Forelimb muscle (tissue), 1 donor: ENCODE measurements around the gene SLIT3. TPM values are rescaled to one million over a fixed set of nuclear protein-coding genes. Genes with fewer than 3 reads are reported as not detected.
A peak's percentile ranks its signal among the peaks of the same experiment; 100 is the strongest.

Experiments
- DNase-seq: peaks from one replicate; pipeline ENCODE4 v3.0.0-alpha.2; 2013; ENCODE audit warnings: low read depth
- polyA plus RNA-seq: library from polyadenylated mRNA; unstranded; fragments of 120-200 nt; gene quantifications from one replicate; pipeline ENCODE4 v1.2.1, GENCODE V29; 2013; ENCODE audit not compliant: insufficient read length

The SLIT3 gene
- polyA plus RNA-seq, 1 donor = 6.8 TPM

DNA sequence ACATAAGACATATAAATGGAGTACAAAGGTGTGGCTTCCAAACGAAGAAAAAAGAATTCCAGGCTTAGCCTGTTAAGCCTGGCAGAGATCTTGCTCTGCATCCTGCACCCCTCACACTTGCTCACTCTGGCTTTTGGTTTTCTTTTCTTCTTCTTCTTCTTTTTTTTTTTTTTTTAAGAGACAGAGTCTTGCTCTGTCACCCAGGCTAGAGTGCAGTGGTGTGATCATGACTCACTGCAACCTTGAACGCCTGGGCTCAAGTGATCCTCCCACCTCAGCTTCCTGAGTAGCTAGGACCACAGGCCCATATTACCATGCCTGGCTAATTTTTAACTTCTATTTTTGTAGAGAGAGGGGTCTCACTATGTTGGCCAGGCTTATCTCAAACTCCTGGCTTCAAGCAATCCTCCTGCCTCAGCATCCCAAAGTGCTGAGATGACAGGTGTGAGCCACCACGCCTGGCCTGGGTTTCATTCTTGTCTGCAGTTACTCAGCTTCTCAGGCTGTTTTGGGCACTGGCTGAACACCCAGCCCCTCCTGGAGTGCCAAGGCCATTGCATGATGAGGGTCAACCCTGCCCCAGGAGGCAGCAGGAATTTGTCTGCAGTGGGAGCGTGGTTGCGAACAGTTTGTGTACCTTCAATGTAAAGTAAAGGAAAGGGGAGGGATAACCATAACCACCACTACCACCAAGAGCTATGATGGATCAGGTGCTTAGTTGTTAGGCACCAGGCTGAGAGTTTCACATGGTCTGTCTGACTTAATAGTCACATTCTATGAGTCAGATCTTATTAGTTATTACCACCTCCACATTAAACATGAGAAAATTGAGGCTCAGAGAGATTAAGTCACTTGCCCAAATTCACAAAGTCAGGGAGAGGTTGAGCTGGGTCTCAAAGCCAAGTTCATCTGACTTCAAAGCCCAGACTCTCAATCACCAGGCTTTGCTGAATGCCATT, 502.6 kb downstream of the SLIT3 start:
- no peak for DNase-seq

DNA sequence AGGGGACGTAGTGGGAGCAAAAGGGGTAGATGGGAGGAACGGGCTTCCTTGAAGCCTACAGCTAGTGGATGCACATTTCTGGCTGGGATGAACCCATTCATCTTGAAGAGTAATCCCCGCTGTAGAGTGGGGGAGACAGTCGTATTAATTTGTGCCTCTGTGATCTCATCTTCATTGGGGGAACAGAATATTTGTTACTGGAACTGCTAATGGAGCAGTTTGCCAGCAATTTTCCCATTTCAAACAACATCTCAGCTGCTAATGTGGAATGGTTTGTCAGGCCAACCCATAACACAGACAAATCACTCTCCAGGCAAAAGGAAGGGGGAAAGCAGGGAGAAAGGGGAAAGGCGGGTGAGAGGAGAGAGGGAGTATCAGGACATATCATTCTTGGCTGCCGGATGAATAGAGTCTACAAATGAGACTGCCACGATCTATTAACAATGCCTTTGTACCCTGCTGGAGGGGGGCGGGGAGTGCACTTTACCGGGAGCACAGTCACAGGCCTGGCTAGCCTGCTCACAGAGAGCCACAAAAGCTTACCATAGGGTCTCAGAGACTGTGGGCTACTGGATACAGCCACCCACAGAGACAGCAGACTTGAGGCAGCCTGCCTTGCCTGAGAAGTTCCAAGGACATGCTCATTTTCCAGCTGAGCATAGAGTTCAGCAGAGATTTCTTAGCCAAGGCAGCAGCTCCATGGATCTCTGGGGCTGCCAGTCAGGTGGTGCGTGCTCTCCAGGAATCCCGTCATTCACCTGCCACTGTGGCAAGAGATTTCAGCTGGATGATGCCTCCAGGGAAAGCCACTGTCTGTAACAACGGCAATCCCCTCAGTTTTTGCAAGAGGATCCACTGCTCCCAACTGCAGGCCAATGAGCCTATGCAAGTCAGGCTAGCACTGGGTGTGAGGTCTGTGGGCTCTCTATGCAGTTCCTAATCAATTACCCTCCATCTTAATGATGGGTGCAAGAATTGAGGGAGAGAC, 504.1 kb downstream of the SLIT3 start:
- peak; percentile 61 for DNase-seq

DNA sequence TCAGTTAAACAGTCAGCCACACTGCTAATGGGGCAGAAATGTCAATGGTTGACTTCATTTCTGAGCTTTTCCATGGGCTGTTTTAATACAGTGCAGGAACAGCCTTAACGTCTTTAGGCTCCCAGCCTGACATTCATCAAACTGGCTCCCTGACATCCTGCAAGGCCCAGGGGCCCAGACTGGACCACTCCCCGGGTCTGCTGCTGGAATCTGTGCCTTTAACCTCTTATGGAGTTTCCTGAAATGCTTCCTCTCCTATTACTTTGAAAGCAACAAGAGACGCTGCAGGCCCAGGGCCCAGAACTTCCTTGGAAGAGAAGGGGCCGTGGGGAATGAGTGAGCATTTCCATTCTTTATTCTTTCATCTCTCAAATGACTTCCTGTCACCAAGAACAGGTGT, 504.9 kb downstream of the SLIT3 start:
- peak; percentile 50 for DNase-seq

DNA sequence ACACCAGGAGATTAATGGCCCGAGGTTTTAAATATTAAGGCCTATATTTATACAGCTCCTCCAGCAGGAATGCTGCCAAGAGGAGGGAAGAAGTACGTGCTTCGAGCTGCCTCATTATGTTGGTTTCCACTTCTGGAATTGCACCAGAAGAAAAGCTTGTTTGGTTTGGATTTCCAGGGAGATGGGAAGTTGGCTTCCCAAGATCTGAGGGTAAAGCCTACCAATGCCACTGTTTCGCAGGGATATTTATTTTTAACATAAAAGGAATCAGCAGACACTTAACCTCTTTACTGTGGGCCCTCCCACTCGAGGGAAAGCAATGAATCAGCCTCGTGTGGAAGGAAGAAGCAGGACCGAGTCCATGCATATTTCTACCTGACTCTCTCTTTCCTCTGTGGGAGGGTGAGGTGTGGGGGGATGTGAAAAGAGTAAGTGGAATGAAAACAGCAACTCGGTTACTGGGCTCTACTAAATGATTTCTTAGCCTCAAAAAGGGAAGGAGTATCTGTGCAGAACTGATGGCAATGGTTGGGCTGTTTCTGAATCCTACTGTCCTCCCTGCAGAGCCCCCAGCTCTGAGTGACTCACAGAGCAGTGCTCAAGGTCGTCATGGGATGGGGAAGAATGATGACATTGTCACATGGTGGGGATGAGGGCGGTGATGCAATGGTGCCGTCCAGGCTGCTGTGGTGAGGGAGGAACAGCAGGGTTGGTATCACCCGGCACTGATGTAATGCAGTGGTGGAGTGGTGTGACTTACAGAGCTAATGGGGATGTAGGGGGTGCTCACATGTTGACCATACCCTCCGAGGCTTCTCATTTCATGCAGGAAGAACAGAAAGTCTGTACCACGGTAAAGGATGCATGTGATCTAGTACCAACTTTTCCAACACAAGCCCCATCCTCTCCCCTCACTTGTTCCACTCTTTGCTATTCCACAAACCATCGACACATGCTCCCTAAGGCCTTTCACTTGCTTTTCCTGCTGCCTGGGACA, 506.8 kb downstream of the SLIT3 start:
- no peak for DNase-seq

DNA sequence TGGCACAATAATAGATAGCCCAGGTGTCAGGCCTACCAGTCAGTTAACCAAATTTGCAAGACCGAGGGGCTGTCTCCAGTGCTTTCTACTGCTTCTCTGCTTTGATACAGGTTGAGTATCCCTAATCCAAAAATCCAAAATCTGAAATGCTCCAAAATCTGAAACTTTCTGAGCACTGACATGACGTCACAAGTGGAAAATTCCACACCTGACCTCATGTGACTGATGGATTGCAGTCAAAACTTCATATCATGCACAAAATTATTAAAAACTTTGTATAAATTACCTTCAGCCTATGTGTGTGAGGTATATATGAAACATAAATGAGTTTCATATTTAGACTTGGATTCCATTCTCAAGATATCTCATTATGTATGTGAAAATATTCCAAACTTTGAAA, 508.3 kb downstream of the SLIT3 start:
- DNase-seq = no peak

DNA sequence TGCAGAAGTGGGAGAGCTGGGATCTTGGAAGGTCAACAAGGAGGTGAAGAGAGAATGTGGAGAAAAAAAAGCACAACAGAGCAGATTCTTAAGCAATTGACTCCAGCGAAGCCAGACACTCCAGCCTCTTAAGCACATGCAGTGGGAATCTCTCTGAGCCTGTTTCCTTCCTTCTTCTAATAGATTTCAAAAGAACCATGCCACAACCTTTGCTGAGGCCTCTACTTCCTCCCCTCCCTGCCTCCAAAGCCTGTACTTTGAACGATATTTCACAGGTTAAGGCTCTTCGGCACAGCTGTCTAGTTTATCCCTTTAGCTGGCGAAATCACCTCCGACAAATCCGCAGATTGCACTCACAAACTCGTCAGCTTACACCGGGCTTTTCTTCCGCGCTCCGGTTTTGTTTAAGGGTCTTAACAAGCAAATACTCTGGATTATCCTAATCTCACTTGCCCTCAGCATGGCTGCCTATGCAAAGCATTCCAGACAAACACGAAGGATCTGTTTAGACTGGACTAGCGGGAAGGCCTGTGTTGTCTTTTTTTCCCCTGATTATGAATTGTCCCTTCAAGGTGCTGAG, 510.2 kb downstream of the SLIT3 start:
- no peak for DNase-seq

DNA sequence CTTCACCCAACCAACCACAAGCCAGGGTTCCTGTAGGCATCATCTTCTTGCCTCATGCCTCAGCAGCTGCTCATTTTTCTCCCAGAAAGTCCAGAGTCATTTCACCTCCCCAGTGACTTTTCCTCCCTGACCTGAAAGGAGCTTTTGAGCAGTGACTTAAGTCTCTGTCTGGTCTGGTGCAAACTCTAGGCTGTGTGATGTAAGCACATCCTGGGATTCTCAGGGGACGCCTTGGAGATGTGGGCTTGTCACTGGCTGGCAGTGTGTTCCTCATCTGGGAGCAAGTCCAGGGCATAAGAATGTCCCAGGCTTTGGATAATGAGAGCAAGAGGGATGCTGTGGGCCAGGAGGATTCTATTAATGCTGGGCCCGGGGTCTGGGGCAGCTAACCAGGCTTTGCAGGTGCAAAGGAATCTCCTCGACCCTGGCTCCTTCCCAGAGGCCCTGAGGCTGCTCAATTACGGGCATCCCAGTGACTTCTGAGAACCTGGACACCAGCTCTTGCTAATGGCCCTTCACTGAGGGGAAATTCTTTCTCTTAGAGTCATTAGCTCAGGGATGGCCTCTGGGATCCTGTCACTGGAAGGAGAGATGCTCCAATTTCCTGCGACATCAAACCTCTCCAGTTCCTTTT, 510.8 kb downstream of the SLIT3 start:
- DNase-seq = no peak

DNA sequence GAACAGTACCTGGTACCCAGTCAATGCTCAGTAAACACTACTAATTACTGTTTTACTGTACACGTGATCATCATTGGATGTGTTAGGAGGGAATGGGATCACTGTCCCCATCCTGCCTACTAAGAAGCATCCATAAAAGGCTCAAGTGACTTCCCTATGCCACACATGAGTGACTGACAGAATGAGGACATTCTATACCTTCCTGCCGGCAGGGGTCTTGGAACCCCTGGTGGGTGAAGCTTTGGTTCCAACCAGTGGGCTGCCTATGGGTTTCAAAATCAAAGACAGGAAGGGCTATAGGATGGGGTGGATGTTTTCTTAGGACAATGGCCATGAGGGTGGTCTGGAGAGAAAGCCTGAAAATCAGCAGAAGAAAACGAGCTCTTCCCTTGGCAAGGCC, 512.2 kb downstream of the SLIT3 start:
- DNase-seq = no peak

DNA sequence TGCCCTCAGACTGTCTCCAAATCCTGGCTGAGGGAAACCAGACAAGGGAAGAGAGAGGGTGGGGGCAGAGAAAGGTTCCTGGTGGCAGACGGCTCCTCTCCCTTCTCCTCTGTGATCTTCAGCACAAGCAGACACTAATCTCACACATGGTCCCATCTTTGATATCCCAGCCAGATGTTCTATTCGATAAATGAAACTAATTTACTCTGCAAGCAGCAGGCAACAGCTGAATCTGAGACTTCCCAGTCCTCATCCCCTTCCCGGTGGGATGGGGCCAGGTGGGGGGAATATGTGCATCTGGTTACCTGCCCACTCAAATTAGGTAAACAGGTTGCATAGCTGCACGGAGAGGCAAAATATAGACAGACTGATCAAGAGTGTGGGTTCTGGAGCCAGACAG, 512.8 kb downstream of the SLIT3 start:
- DNase-seq = no peak

DNA sequence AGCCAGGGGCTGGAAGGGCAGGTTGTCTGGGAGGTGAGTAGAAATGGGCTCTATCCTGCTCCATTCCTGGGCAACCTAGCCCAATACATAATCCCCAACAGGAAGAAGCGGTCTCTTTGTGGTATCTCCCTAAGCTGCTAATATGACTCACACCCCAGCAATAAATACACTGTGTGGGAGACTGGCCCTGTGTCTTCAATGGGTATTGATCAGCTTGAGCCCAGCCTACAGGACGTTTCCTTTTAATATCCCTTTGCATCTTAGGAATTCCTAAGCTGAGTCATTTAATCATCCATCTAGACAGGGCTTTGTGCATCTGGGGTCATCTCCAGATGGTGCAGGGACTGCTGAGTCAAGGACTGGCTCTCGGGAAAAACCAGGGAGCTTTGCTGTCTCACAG, 514.8 kb downstream of the SLIT3 start:
- no peak for DNase-seq

DNA sequence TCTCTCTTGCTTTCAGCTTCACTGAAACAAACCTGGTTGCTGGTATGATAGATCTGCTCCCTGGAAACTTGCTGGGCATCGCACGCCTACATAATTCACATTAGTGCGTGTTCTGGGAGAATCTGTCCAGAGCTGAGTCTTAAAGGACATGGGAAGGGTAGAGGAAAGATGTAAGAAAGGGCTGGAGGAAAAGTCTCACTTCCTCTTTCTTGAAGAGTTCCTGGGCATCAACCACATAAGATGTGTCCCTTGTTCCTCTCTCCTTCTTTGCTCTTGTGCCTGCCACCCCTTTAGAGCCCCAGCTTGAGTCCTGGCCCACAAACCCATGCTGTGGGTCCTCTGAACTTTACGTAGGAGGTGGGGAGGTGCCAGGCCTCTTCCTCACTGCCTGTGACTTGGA, 516.5 kb downstream of the SLIT3 start:
- DNase-seq = no peak

DNA sequence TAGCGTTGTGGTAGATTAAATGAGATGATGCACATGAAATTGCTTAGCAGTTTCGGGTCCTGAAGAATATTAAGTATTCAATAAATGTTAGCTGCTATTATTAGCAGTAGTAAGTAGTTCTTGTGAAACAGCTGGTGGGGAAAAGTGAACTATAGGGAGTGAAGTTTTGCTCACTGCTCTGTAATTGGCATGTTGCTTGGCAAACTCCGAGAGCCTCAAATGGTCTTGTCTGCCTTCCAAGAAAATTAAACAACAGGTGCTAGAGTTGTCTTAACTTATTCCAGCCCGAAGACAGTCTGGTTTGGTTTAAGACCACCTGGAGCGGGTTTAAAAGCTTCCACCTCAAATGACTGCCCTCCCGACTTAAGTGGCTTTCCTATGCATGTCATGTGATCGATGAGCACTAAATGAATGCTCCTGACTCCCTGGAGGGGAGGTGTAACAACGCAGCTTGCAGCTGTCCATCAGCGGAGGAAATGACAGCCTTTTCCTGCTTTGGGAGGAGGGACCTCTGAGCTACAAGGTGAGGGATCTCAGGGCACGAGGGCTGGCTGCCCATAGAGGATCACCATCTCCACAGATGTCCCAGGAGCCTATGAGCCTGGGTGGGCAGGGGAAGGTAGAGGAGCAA, 518.9 kb downstream of the SLIT3 start:
- DNase-seq = no peak

DNA sequence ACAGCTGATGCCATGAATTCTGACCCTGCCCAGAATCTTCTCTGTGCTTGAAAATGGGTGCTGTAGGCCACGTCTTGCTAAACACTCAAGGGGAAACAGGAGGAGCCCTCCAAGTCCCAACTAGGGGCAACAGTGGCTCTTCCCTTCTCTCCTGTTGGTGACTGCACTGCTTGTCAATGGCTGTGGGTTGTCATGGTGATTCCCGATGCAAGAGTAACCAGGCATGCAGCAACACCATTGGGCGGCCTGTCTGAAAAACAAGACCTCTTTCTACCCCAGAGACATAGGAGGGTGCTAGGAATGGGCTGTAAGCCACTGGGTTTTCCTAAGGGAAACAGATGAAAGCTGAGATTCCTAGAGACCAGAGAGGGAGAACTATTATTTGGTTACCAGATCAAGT, 520.1 kb downstream of the SLIT3 start:
- DNase-seq = no peak

DNA sequence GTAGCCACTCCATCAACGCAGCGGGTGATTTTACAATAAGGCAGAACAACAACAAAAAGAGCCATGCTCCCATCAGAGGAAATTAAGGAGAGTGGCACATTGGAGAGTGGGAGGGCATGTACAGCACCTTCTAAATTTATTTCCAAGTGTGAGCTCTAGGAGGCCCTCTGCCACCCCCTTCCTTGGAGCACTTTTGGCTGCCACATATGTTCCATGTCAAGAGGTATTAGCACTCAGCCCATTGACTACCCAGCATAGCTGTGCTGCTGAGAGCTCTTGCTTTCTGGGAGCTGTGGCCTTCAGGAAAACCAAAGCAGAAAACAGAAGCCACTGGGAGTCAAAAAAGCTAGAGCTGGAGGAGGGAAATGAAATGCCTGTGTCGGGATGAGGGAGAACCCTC, 521.6 kb downstream of the SLIT3 start:
- DNase-seq = no peak

DNA sequence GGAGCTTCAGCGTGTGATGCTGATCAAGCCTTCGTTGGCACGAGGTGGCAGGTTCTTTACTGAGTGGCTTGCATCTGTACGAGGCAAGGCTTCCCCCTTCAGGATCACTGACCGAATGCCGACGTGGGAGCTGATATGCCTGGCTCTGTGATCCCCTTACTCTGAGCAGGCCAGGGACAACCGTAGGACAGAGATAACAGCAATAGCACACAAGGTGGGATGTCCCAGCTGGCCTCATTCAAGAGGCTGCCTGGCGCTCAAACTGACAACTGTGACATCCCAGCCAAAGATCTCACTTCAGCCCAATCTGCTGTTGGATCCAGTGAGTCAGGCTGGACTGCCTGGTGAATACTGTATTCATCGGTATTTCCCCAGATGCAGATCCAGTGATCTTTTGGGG, 522.4 kb downstream of the SLIT3 start:
- DNase-seq = no peak

DNA sequence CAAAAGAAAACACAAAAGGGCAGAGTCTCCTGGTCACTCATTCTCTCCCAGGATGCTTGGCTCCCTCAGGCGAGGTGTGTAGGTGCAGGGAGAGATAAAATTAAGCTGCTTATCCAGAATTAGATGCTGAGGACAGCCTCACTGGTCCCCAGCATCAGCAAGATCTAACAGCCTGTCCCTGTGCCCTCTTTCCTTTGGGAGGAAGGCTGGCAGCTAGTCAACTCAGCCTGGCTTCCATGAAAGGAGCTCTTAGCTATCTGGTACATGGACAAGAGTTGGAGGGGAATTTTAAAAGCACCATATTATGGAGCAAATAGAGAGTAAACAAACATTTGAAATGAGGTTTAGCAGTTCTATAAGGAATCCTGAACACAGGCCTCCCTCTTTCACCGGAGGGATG, 523.3 kb downstream of the SLIT3 start:
- no peak for DNase-seq

DNA sequence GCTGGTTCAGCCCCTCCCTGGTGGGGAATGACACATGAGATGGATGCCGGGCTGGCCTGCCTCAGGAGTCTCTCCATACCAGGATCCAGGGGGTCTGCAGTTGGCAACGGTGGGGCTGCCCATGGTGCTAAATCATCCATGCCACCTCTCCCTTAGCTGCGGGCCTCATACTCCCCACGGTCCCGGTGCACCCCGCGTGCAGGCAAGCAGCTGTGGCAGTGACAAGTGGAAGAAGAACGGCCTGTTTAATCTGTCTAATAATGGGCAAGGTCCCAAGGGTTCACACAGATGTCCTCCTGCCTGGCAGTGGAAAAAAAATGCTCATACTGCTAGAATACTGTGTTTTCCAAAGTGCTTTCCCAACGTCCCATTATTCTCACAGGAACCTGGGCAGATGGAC, 524.9 kb downstream of the SLIT3 start:
- DNase-seq = no peak

DNA sequence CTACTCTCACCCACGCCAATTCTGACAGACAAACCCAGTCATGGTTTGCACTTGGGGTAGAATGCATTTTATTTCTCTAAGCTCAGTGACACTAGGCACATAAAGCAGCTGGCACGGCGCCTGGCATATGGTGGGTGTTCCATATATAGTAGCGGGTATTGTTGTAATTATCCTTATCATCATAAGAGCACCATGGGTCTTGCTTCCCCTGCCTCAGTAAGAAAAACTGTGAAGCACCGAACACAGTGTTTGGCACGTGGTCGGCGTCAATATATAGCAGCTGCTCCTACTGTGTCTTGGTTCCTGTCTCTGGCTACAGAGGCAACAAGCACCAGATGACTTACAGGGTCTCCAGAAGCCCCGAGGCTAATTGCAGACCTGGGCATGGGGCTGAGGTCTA, 527.7 kb downstream of the SLIT3 start:
- no peak for DNase-seq

DNA sequence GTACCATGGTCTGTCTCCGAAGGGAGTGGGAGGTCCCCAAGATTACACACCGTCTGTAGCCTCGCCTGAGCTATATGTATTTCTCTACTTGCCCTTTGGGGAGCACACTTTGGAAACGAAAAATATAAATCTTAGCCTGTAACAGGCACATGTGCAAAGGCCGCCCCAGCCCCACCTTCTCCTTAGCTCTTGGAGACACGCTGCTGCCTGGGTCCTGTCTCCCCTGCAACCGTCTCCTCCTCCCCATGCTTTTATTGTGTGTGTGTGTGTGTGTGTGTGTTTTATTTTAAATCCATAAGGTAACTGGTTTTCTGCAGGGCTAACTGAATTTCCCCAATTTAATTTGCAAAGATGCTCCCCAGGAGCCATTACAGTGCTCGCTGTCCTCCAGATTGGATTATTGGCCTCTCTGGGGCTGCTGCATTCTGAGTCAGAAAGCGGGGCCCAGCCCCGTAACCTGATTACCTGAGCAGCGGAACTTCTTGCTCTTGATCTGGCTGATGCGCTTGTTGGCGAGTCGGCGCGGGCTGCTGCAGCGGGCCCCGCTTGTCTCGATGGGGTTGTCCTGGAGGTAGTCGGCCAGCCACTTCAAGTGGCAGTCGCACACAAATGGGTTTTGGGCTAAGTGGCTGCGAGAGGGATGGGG, 528.5 kb downstream of the SLIT3 start:
- DNase-seq = no peak
